H9 (cell line): ENCODE data around the gene GHRL. TPM values are rescaled to one million over a fixed set of nuclear protein-coding genes. Genes with fewer than 3 reads are reported as not detected.

Source experiments
- DNase-seq: peaks from one replicate; pipeline ENCODE4 v3.0.0-alpha.2; 2017
- H2AFZ ChIP-seq: one replicate; pipeline ENCODE4 v1.6.1; 2013; ENCODE audit warnings: mild to moderate bottlenecking, low read length, control low read depth, moderate library complexity
- H2AK5ac ChIP-seq: 2 replicates; pipeline ENCODE4 v1.6.1; 2013; ENCODE audit warnings: low read length, control low read depth, mixed read lengths; ENCODE audit not compliant: insufficient read length
- H2BK120ac ChIP-seq: one replicate; pipeline ENCODE4 v1.6.1; 2013; ENCODE audit warnings: low read depth, mild to moderate bottlenecking, low read length, control low read depth, inconsistent platforms; ENCODE audit not compliant: poor library complexity, severe bottlenecking
- H2BK12ac ChIP-seq: 2 replicates; pipeline ENCODE4 v1.6.1; 2013; ENCODE audit warnings: low read length, control low read depth, mixed read lengths, low read depth; ENCODE audit not compliant: insufficient read length
- H2BK15ac ChIP-seq: 2 replicates; pipeline ENCODE4 v1.6.1; 2013; ENCODE audit warnings: low read depth, low read length, control low read depth
- H2BK20ac ChIP-seq: one replicate; pipeline ENCODE4 v1.6.1; 2013; ENCODE audit warnings: low read depth, mild to moderate bottlenecking, low read length, control low read depth, inconsistent platforms; ENCODE audit not compliant: poor library complexity, severe bottlenecking
- H2BK5ac ChIP-seq: 2 replicates; pipeline ENCODE4 v1.6.1; 2013; ENCODE audit warnings: low read length, control low read depth, mixed read lengths; ENCODE audit not compliant: insufficient read length
- H3K14ac ChIP-seq: 2 replicates; pipeline ENCODE4 v1.6.1; 2013; ENCODE audit warnings: low read length, control low read depth; ENCODE audit not compliant: insufficient read depth
- H3K18ac ChIP-seq: 2 replicates; pipeline ENCODE4 v1.6.1; 2013; ENCODE audit warnings: low read depth, mild to moderate bottlenecking, mixed read lengths, low read length, control low read depth; ENCODE audit not compliant: insufficient read length
- H3K23ac ChIP-seq: 2 replicates; pipeline ENCODE4 v1.6.1; 2013; ENCODE audit warnings: low read length, control low read depth, mixed read lengths, low read depth; ENCODE audit not compliant: insufficient read length
- H3K23me2 ChIP-seq: 2 replicates; pipeline ENCODE4 v1.6.1; 2013; ENCODE audit warnings: low read depth, mild to moderate bottlenecking, mixed read lengths, low read length, control low read depth; ENCODE audit not compliant: insufficient read length, poor library complexity, severe bottlenecking
- H3K27ac ChIP-seq: 2 replicates; pipeline ENCODE4 v1.5.1; 2013; ENCODE audit warnings: low read length, control low read depth, mixed read lengths, low read depth; ENCODE audit not compliant: insufficient read length
- H3K27me3 ChIP-seq: 2 replicates; pipeline ENCODE4 v1.6.1; 2013; ENCODE audit warnings: low read length, control low read depth, inconsistent platforms; ENCODE audit not compliant: insufficient read depth
- H3K4ac ChIP-seq: 2 replicates; pipeline ENCODE4 v1.6.1; 2013; ENCODE audit warnings: low read depth, mild to moderate bottlenecking, control low read depth, inconsistent platforms, low read length, moderate library complexity
- H3K4me1 ChIP-seq: 2 replicates; pipeline ENCODE4 v1.6.1; 2013; ENCODE audit warnings: low read length, control low read depth, inconsistent platforms; ENCODE audit not compliant: insufficient read depth
- H3K4me2 ChIP-seq: 2 replicates; pipeline ENCODE4 v1.6.1; 2013; ENCODE audit warnings: low read length, control low read depth, mixed read lengths; ENCODE audit not compliant: insufficient read length, insufficient read depth
- H3K56ac ChIP-seq: 2 replicates; pipeline ENCODE4 v1.6.1; 2013; ENCODE audit warnings: low read depth, mild to moderate bottlenecking, mixed read lengths, low read length, control low read depth; ENCODE audit not compliant: insufficient read length
- H3K79me1 ChIP-seq: 2 replicates; pipeline ENCODE4 v1.6.1; 2013; ENCODE audit warnings: low read depth, mild to moderate bottlenecking, moderate library complexity, low read length, control low read depth, inconsistent platforms; ENCODE audit not compliant: insufficient read depth, poor library complexity, severe bottlenecking
- H3K79me2 ChIP-seq: 2 replicates; pipeline ENCODE4 v1.6.1; 2013; ENCODE audit warnings: low read length, control low read depth, inconsistent platforms; ENCODE audit not compliant: insufficient read depth
- H3K9ac ChIP-seq: 2 replicates; pipeline ENCODE4 v1.6.1; 2013; ENCODE audit warnings: low read length, control low read depth, mixed read lengths; ENCODE audit not compliant: insufficient read length; ENCODE audit errors: extremely low read depth
- H3K9me3 ChIP-seq: one replicate; pipeline ENCODE4 v1.6.1; 2013; ENCODE audit warnings: low read depth, low read length, inconsistent platforms; ENCODE audit not compliant: control insufficient read depth
- H3T11ph ChIP-seq: one replicate; pipeline ENCODE4 v1.6.1; 2013; ENCODE audit warnings: mild to moderate bottlenecking, low read length, control low read depth, inconsistent platforms
- H4K20me1 ChIP-seq: one replicate; pipeline ENCODE4 v1.6.1; 2013; ENCODE audit not compliant: control insufficient read depth, insufficient read length, insufficient read depth
- H4K5ac ChIP-seq: 2 replicates; pipeline ENCODE4 v1.6.1; 2013; ENCODE audit warnings: low read depth, mild to moderate bottlenecking, mixed read lengths, low read length, control low read depth; ENCODE audit not compliant: insufficient read length
- H4K8ac ChIP-seq: replicated peaks from 2 replicates; pipeline ENCODE4 v1.6.1; 2013; ENCODE audit warnings: low read length, control low read depth, mixed read lengths, low read depth; ENCODE audit not compliant: insufficient read length
- H4K91ac ChIP-seq: 2 replicates; pipeline ENCODE4 v1.6.1; 2013; ENCODE audit warnings: low read depth, mild to moderate bottlenecking, moderate library complexity, mixed read lengths, low read length, control low read depth; ENCODE audit not compliant: insufficient read length
- H3K27ac Mint-ChIP-seq, 3 experiments: 2 replicates in 2 of 3; 3 replicates in 1 of 3; pipeline ENCODE4 v1.8.0; 2020 to 2021; ENCODE audit warnings: mixed read lengths in 3 of 3, mild to moderate bottlenecking in 1 of 3, moderate library complexity in 1 of 3
- H3K27me3 Mint-ChIP-seq: 2 replicates; pipeline ENCODE4 v1.8.0; 2021; ENCODE audit warnings: low read depth, mild to moderate bottlenecking, moderate library complexity, mixed read lengths
- H3K36me3 Mint-ChIP-seq, 3 experiments: 2 replicates in 2 of 3; 3 replicates in 1 of 3; pipeline ENCODE4 v1.8.0; 2020 to 2021; ENCODE audit warnings: low read depth in 3 of 3, mixed read lengths in 3 of 3; ENCODE audit not compliant: insufficient read depth in 1 of 3
- H3K4me1 Mint-ChIP-seq, 2 experiments: 2 replicates each; pipeline ENCODE4 v1.8.0; 2020; ENCODE audit warnings: mixed read lengths in 2 of 2
- H3K4me3 Mint-ChIP-seq, 2 experiments: 2 replicates in 1 of 2; 3 replicates in 1 of 2; pipeline ENCODE4 v1.8.0; 2020 to 2021; ENCODE audit warnings: mild to moderate bottlenecking in 2 of 2, mixed read lengths in 2 of 2, moderate library complexity in 1 of 2
- H3K9me3 Mint-ChIP-seq, 2 experiments: 2 replicates in 1 of 2; 3 replicates in 1 of 2; pipeline ENCODE4 v1.8.0; 2020; ENCODE audit warnings: mild to moderate bottlenecking in 2 of 2, mixed read lengths in 2 of 2, moderate library complexity in 1 of 2
- CTCF ChIP-seq: fragments of 200-600 bp; sonication (generic); conservative IDR thresholded peaks from 3 replicates; pipeline ENCODE4 v1.8.0; 2021; ENCODE audit warnings: antibody characterized with exemption, mild to moderate bottlenecking
- WGBS: extraction: QIAGEN DNeasy Blood & Tissue Kit; methylation state at CpG from one replicate; pipeline ENCODE4 v1.1.7; 2013; ENCODE audit warnings: missing lambda C conversion rate, low lambda C conversion rate, mixed read lengths; ENCODE audit not compliant: insufficient read length; ENCODE audit errors: extremely low coverage; 5-methylcytosine and 5-hydroxymethylcytosine counted together
- total RNA-seq: library from RNA; stranded (reverse); gene quantifications from 2 replicates; pipeline ENCODE4 v1.2.1, GENCODE V29; 2021

Gene GHRL
- total RNA-seq, 1 experiment from 2014 or later, result 1.3 TPM

GRCh38 chr3:10260211-10260701 lies 32.5 kb downstream of the GHRL start:
- Histone ChIP-seq H3K4ac (no peak overlapping the region), H3K27ac (no peak overlapping the region), H3K23ac (no peak overlapping the region), H3K79me1 (peaks cover 4% of the 10 kb centered on the region), H3K56ac (no peak overlapping the region), H3K18ac (no peak overlapping the region), H2BK12ac (no peak overlapping the region), H2BK15ac (no peak overlapping the region), H2BK120ac (no peak overlapping the region), H2AK5ac (no peak overlapping the region), H4K5ac (no peak overlapping the region), H3T11ph (no peak overlapping the region), H4K20me1 (peaks cover 4% of the 10 kb centered on the region), H4K8ac (no peak overlapping the region), H3K14ac (no peak overlapping the region), H2AFZ (no peak overlapping the region), H2BK5ac (no peak overlapping the region), H2BK20ac (no peak overlapping the region), H3K23me2 (no peaks in the 10 kb centered on the region), H3K4me2 (no peak overlapping the region), H4K91ac (no peak overlapping the region), H3K4me1 (no peaks in the 10 kb centered on the region), H3K9ac (no peak overlapping the region), H3K27me3 (no peaks in the 10 kb centered on the region), H3K79me2 (peaks cover 1% of the 10 kb centered on the region; the same call in 1 of the 2 replicates), H3K9me3 (no peaks in the 10 kb centered on the region)
- no peak for TF ChIP-seq CTCF
- no peaks in the 10 kb centered on the region for H3K27me3 Mint-ChIP-seq
- H3K9me3 Mint-ChIP-seq, result no peaks in the 10 kb centered on the region
- no CpG with 5 or more reads among the region's 6 CpGs for WGBS
- H3K4me3 Mint-ChIP-seq, result no peak overlapping the region
- peaks cover 32 to 75% (median 62%) of the 10 kb centered on the region in 3 experiments for H3K36me3 Mint-ChIP-seq
- peaks cover 12% of the 10 kb centered on the region in 2 experiments for H3K4me1 Mint-ChIP-seq
- DNase-seq, result no peak
- H3K27ac Mint-ChIP-seq, result no peak overlapping the region
